ENCODE data around the gene COL9A3.

DNA sequence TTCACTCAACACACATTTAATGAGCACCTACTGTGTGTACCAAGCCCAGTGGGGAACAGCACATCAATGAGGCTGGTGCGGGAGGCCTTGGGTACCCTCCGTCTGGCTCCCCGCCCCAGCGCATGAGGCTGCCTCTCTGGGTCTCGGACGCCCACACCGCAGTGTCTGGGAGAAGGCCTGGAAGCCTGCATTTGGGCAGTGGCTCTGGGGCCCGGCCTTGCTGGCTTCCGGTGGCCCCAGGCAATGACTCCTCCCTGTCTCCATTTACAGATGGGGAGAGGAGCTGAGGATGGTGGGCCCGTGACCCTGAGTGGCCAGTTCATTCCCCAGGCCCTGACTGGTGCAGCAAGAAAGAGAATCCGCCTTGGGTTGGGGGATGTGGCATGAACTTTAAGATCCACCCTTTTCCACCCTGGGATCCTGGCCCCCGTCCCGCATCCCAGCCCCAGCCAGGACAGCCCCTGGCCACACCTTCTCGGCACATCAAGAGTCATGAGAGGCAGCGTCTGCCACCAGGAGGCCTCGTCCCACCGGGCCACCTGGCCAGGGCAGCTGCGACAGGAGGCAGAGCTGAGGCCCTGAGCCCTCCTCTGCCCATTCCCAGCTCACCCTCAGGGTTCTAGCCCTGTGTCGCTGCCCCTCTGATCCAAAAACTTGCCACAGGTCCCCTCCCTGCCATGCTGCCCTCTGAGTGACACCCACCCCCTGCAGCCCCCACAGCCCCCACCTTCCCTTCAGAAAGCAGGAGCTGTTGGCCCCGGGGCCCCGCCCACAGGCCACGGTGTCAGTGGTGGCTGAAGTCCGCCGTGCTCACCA, 38.0 kb upstream of the COL9A3 start:
- TF ChIP-seq POLR2A (IDR thresholded peaks at IDR 0.05), result no peak
- TF ChIP-seq, protein P1, sequence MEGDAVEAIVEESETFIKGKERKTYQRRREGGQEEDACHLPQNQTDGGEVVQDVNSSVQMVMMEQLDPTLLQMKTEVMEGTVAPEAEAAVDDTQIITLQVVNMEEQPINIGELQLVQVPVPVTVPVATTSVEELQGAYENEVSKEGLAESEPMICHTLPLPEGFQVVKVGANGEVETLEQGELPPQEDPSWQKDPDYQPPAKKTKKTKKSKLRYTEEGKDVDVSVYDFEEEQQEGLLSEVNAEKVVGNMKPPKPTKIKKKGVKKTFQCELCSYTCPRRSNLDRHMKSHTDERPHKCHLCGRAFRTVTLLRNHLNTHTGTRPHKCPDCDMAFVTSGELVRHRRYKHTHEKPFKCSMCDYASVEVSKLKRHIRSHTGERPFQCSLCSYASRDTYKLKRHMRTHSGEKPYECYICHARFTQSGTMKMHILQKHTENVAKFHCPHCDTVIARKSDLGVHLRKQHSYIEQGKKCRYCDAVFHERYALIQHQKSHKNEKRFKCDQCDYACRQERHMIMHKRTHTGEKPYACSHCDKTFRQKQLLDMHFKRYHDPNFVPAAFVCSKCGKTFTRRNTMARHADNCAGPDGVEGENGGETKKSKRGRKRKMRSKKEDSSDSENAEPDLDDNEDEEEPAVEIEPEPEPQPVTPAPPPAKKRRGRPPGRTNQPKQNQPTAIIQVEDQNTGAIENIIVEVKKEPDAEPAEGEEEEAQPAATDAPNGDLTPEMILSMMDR (IDR thresholded peaks at IDR 0.05), result no peak
